ENCODE data around the gene MAP3K3.
A peak's percentile ranks its signal among the peaks of the same experiment; 100 is the strongest.

The MAP3K3 gene

GRCh38 chr17:63692195-63692816 is 70.1 kb downstream of the MAP3K3 start:
- TF ChIP-seq POLR2A (IDR thresholded peaks at IDR 0.05; ENCODE audit: extremely low read depth, insufficient read length): no peak
- TF ChIP-seq, protein P1, sequence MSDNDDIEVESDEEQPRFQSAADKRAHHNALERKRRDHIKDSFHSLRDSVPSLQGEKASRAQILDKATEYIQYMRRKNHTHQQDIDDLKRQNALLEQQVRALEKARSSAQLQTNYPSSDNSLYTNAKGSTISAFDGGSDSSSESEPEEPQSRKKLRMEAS (IDR thresholded peaks at IDR 0.05; ENCODE audit: low read depth, low read length): no peak
- TF ChIP-seq MYC (IDR thresholded peaks at IDR 0.05; ENCODE audit: low read depth, low read length): no peak
- TF ChIP-seq, protein P2, sequence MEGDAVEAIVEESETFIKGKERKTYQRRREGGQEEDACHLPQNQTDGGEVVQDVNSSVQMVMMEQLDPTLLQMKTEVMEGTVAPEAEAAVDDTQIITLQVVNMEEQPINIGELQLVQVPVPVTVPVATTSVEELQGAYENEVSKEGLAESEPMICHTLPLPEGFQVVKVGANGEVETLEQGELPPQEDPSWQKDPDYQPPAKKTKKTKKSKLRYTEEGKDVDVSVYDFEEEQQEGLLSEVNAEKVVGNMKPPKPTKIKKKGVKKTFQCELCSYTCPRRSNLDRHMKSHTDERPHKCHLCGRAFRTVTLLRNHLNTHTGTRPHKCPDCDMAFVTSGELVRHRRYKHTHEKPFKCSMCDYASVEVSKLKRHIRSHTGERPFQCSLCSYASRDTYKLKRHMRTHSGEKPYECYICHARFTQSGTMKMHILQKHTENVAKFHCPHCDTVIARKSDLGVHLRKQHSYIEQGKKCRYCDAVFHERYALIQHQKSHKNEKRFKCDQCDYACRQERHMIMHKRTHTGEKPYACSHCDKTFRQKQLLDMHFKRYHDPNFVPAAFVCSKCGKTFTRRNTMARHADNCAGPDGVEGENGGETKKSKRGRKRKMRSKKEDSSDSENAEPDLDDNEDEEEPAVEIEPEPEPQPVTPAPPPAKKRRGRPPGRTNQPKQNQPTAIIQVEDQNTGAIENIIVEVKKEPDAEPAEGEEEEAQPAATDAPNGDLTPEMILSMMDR (IDR thresholded peaks at IDR 0.05; ENCODE audit: low read depth, low read length): no peak
- DNase-seq (ENCODE audit: low read depth): no peak
- H3K4me3 ChIP-seq (ENCODE audit: low read depth, low read length): no peak overlapping the region

DNA sequence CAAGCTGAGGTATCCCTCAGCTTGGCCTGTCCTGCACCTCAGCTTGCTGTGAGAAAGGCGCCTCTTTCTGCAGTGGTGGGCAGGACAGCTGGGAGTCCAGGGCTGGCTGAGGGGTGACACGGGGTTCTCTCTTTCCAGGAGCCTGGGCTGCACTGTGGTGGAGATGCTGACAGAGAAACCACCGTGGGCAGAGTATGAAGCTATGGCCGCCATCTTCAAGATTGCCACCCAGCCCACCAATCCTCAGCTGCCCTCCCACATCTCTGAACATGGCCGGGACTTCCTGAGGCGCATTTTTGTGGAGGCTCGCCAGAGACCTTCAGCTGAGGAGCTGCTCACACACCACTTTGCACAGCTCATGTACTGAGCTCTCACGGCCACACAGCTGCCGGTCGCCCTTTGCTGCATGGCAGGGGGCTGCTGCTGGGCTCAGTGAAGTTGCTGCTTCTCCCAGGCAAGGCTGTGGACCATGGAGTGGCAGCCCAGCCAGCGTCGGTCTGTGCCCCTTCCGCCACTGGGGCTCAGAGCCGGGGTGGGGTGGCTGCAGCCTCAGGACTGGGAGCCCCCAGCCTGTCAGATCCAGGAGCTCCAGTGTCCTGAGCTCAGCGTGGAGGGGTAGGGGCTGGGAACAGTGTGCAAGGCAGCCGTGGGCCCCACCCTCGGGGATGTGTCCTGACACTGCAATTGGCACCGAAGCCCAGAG is 71.3 kb downstream of the MAP3K3 start:
- TF ChIP-seq, protein P2 (IDR thresholded peaks at IDR 0.05; ENCODE audit: low read depth, low read length): no peak
- TF ChIP-seq, protein P1 (IDR thresholded peaks at IDR 0.05; ENCODE audit: low read depth, low read length): no peak
- TF ChIP-seq MYC (IDR thresholded peaks at IDR 0.05; ENCODE audit: low read depth, low read length) (no peak), POLR2A (IDR thresholded peaks at IDR 0.05; ENCODE audit: extremely low read depth, insufficient read length) (no peak)
- no peak overlapping the region for H3K4me3 ChIP-seq (ENCODE audit: low read depth, low read length)
- no peak for DNase-seq (ENCODE audit: low read depth)

DNA sequence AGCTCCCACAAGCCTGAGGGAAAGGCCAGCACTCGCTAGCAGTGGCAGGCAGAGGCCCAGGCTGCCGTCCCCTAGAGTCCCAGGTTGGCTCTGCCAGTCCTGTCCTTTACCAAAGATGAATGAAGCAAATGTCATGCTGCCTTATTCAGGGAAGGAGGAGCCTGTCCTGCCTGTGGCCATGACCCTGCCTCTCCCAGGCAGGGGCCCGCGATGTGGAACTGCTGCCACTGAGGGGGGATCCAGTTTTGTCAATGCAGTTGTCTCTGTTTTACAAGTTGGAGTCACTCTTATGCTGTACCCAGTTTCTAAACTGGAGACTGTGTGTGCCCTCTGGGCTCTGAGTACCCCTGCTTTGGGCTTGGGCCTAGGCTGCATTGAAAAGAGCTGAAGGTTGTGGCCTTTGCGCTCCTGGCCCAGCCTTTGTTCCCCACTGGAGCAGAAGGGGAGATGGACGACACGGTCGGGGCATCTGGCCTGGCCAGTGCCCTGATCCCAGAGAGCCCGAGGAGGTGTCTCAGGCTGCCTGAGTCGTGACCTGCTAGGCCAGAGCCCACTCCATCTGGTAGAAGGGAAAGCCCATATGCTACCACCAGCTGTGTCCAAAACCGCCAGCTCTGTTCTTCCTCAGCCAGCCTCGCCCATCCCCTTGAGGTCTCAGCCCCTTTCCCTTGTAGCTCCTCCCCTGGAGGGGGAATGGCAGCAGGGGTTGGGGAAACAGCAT is 72.2 kb downstream of the MAP3K3 start:
- H3K4me3 ChIP-seq (ENCODE audit: low read depth, low read length): no peak overlapping the region
- TF ChIP-seq MYC (IDR thresholded peaks at IDR 0.05; ENCODE audit: low read depth, low read length): no peak
- TF ChIP-seq POLR2A (IDR thresholded peaks at IDR 0.05; ENCODE audit: extremely low read depth, insufficient read length): no peak
- TF ChIP-seq, protein P1 (IDR thresholded peaks at IDR 0.05; ENCODE audit: low read depth, low read length): no peak
- TF ChIP-seq, protein P2 (IDR thresholded peaks at IDR 0.05; ENCODE audit: low read depth, low read length): no peak
- peak; percentile 52 for DNase-seq (ENCODE audit: low read depth)

- no peak overlapping the region for H3K4me3 ChIP-seq (ENCODE audit: low read depth, low read length)
- peak; percentile 39 for DNase-seq (ENCODE audit: low read depth)
- TF ChIP-seq MYC (IDR thresholded peaks at IDR 0.05; ENCODE audit: low read depth, low read length): no peak
- TF ChIP-seq POLR2A (IDR thresholded peaks at IDR 0.05; ENCODE audit: extremely low read depth, insufficient read length): no peak
- TF ChIP-seq, protein P2 (IDR thresholded peaks at IDR 0.05; ENCODE audit: low read depth, low read length): no peak
- TF ChIP-seq, protein P1 (IDR thresholded peaks at IDR 0.05; ENCODE audit: low read depth, low read length): no peak
These were observed 72.9 kb downstream of the MAP3K3 start for GRCh38 chr17:63694950-63695773.

DNA sequence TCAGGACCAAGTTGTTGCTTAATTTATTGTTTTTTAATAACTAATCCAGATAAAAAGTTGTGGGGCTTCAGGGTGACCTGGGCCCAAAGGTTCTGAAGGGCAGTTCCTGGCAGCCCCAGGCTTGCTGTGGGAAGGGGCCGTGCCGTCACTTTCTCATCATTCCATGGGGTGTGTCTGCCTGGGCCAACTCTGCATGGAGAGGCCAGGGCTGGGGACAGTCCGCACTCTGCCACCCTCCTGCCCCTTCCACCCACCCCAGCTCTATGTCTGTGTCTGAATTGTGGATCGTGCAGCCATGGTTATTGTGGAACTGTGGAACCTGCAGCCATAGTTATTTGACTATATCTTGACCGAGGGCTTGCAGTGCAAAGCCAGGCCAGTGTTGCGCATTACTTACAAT is 73.7 kb downstream of the MAP3K3 start:
- peak; percentile 22 for DNase-seq (ENCODE audit: low read depth)
- no peak overlapping the region for H3K4me3 ChIP-seq (ENCODE audit: low read depth, low read length)
- TF ChIP-seq POLR2A (IDR thresholded peaks at IDR 0.05; ENCODE audit: extremely low read depth, insufficient read length): peak; percentile 16
- TF ChIP-seq MYC (IDR thresholded peaks at IDR 0.05; ENCODE audit: low read depth, low read length): no peak
